HepG2 (cell line): ENCODE measurements around the gene SDK2. TPM values are rescaled to one million over a fixed set of nuclear protein-coding genes. Genes with fewer than 3 reads are reported as not detected.

Experiments used
- AHR ChIP-seq: IDR thresholded peaks from 2 replicates; pipeline ENCODE4 v1.6.1; 2018; ENCODE audit warnings: missing genetic modification reagents, missing compliant biosample characterization
- CBFB ChIP-seq: sonication (generic); formaldehyde crosslinking; IDR thresholded peaks from 2 replicates; pipeline ENCODE4 v1.4.0; 2020; ENCODE audit warnings: missing genetic modification reagents
- EZH2 ChIP-seq: conservative IDR thresholded peaks from 2 replicates; pipeline ENCODE4 v1.6.1; 2012; ENCODE audit warnings: mild to moderate bottlenecking, low read depth, low read length, moderate library complexity
- HBP1 ChIP-seq: IDR thresholded peaks from 2 replicates; pipeline ENCODE4 v1.6.1; 2016; ENCODE audit warnings: low read depth, control low read depth
- HDAC2 ChIP-seq: sonication (generic); formaldehyde crosslinking; IDR thresholded peaks from 2 replicates; pipeline ENCODE4 v1.4.0; 2020; ENCODE audit warnings: missing genetic modification reagents
- HNF4A ChIP-seq: sonication (generic); formaldehyde crosslinking; IDR thresholded peaks from 2 replicates; pipeline ENCODE4 v1.4.0; 2020; ENCODE audit warnings: missing genetic modification reagents
- HOXA7 ChIP-seq: sonication (generic); formaldehyde crosslinking; IDR thresholded peaks from 2 replicates; pipeline ENCODE4 v1.8.1; 2022; ENCODE audit warnings: mild to moderate bottlenecking, missing genetic modification reagents, moderate library complexity
- MATR3 ChIP-seq: sonication (generic); formaldehyde crosslinking; IDR thresholded peaks from 2 replicates; pipeline ENCODE4 v1.4.0; 2020; ENCODE audit warnings: missing genetic modification reagents
- NFKB2 ChIP-seq: sonication (generic); formaldehyde crosslinking; IDR thresholded peaks from 2 replicates; pipeline ENCODE4 v1.4.0; 2020; ENCODE audit warnings: missing genetic modification reagents, borderline replicate concordance
- PAF1 ChIP-seq: IDR thresholded peaks from 2 replicates; pipeline ENCODE4 v1.6.1; 2016; ENCODE audit warnings: missing genetic modification reagents, missing compliant biosample characterization
- RFXANK ChIP-seq: IDR thresholded peaks from 2 replicates; pipeline ENCODE4 v1.6.1; 2016
- ZFP37 ChIP-seq: sonication (generic); formaldehyde crosslinking; IDR thresholded peaks from 2 replicates; pipeline ENCODE4 v1.4.0; 2020; ENCODE audit warnings: missing genetic modification reagents, borderline replicate concordance
- ZNF644 ChIP-seq: IDR thresholded peaks from 2 replicates; pipeline ENCODE4 v1.6.1; 2016; ENCODE audit warnings: low read depth
- polyA plus RNA-seq, 8 experiments: library from polyadenylated mRNA; depleted of rRNA in 3 of 8; stranded (reverse) in 7 of 8; unstranded in 1 of 8; fragments of >200 nt; fragmentation: Illumina TruSeq in 4 of 8; extraction: Trizol in 4 of 8; gene quantifications; 2 replicates each; pipeline versions ENCODE4 v1.2.1 to v1.2.3, GENCODE V29; 2011 to 2016; ENCODE audit warnings: low read depth in 4 of 8, missing spikeins in 1 of 8, mixed read lengths in 1 of 8; ENCODE audit not compliant: insufficient read depth in 1 of 8
- total RNA-seq, 5 experiments: library from RNA; depleted of rRNA; stranded (reverse); fragments of >200 nt; fragmentation: Illumina TruSeq; extraction: Trizol; gene quantifications; 2 replicates each; pipeline ENCODE4 v1.2.3, GENCODE V29; 2016; ENCODE audit warnings: low read depth in 1 of 5
- TF ChIP-seq, protein P1 (sequence below), 2 experiments: fragments of 450-650 bp in 1 of 2; sonication (generic) in 1 of 2; formaldehyde crosslinking in 1 of 2; IDR thresholded peaks; 2 replicates each; pipeline versions ENCODE4 v1.6.1 to v1.8.0; 2016 to 2022; ENCODE audit warnings: antibody characterized with exemption in 1 of 2, mild to moderate bottlenecking in 1 of 2, missing genetic modification reagents in 1 of 2
- TF ChIP-seq, protein P2 (sequence below): sonication (generic); formaldehyde crosslinking; IDR thresholded peaks from 2 replicates; pipeline ENCODE4 v1.9.0; 2021; ENCODE audit warnings: missing genetic modification reagents, mild to moderate bottlenecking, borderline replicate concordance

The SDK2 gene
- total and polyA plus RNA-seq, 2 of the 13 experiments (the other 11 are each of a cell fraction or from before 2014, with no cell fraction given): not detected

- TF ChIP-seq, protein P1, sequence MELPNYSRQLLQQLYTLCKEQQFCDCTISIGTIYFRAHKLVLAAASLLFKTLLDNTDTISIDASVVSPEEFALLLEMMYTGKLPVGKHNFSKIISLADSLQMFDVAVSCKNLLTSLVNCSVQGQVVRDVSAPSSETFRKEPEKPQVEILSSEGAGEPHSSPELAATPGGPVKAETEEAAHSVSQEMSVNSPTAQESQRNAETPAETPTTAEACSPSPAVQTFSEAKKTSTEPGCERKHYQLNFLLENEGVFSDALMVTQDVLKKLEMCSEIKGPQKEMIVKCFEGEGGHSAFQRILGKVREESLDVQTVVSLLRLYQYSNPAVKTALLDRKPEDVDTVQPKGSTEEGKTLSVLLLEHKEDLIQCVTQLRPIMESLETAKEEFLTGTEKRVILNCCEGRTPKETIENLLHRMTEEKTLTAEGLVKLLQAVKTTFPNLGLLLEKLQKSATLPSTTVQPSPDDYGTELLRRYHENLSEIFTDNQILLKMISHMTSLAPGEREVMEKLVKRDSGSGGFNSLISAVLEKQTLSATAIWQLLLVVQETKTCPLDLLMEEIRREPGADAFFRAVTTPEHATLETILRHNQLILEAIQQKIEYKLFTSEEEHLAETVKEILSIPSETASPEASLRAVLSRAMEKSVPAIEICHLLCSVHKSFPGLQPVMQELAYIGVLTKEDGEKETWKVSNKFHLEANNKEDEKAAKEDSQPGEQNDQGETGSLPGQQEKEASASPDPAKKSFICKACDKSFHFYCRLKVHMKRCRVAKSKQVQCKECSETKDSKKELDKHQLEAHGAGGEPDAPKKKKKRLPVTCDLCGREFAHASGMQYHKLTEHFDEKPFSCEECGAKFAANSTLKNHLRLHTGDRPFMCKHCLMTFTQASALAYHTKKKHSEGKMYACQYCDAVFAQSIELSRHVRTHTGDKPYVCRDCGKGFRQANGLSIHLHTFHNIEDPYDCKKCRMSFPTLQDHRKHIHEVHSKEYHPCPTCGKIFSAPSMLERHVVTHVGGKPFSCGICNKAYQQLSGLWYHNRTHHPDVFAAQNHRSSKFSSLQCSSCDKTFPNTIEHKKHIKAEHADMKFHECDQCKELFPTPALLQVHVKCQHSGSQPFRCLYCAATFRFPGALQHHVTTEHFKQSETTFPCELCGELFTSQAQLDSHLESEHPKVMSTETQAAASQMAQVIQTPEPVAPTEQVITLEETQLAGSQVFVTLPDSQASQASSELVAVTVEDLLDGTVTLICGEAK (IDR thresholded peaks at IDR 0.05): no peak
- TF ChIP-seq, protein P1 (CRISPR knock-in tag; IDR thresholded peaks at IDR 0.05): peak; percentile 69
- TF ChIP-seq ZFP37 (CRISPR knock-in tag) (peak; percentile 47; the same call in 1 of the 2 replicates), PAF1 (CRISPR knock-in tag) (no peak), HDAC2 (CRISPR knock-in tag) (peak; percentile 99), HOXA7 (CRISPR knock-in tag) (0 out of 2 replicates have a peak, but pooled peaks have one; percentile 68), ZNF644 (CRISPR knock-in tag) (peak; percentile 83), CBFB (CRISPR knock-in tag) (peak; percentile 84), EZH2 (no peak), HBP1 (CRISPR knock-in tag) (no peak), NFKB2 (CRISPR knock-in tag) (peak; percentile 76; the same call in 1 of the 2 replicates), MATR3 (no peak), AHR (CRISPR knock-in tag) (peak; percentile 45; the same call in 1 of the 2 replicates), RFXANK (CRISPR knock-in tag) (no peak), HNF4A (peak; percentile 99)
- TF ChIP-seq, protein P2, sequence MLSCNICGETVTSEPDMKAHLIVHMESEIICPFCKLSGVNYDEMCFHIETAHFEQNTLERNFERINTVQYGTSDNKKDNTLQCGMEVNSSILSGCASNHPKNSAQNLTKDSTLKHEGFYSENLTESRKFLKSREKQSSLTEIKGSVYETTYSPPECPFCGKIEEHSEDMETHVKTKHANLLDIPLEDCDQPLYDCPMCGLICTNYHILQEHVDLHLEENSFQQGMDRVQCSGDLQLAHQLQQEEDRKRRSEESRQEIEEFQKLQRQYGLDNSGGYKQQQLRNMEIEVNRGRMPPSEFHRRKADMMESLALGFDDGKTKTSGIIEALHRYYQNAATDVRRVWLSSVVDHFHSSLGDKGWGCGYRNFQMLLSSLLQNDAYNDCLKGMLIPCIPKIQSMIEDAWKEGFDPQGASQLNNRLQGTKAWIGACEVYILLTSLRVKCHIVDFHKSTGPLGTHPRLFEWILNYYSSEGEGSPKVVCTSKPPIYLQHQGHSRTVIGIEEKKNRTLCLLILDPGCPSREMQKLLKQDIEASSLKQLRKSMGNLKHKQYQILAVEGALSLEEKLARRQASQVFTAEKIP (CRISPR knock-in tag): no peak
Measured at GRCh38 chr17:73288534-73289302, 355.5 kb downstream of the SDK2 start (continued).
